NCI-H526 treated with DMSO at 0.1 percent for 48 hours (cell line): ENCODE results near the gene TGFBR1.

Experiments
- DNase-seq: peaks from one replicate; lab custom pipeline; 2025; lab: John Stamatoyannopoulos, UW

TGFBR1 gene

DNA sequence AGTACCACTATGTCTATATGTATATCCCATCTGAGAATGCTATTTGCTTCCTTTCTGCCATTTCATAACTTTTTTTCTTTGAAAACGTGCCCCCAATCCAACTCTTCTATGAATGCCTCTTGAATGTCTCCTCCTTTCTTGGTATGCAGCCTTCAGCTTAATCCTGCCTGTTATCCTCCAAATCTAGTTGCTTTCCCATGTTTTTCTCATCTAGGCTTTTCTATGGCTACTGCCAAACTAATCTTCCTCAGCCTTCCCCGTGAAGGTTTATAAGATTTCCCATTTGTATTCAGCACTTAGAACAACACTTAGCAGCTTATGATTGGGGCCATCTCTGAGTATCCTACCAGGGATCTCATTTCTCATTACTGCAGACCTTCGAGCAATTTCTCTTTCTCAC lies 2.5 kb downstream of the TGFBR1 start:
- DNase-seq: no peak

DNA sequence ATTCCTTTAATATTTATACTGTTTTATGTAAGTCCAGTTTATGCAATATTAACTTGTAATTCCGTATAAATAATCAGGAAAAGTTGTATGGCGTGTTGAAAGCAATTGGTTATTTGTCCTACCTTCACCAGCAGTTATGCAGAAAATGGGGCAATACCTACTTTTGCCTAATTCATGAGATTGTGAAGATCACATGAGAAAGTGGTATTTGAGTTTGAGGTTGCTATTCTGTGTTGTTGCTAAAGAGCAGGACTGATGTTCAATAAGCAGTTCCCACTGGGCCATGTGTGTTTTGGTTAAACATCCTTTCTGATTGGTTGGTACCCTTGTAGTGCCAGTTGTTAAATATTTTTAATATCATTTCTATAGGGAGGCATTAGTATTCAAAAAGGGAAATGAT lies 3.2 kb downstream of the TGFBR1 start:
- no peak for DNase-seq

DNA sequence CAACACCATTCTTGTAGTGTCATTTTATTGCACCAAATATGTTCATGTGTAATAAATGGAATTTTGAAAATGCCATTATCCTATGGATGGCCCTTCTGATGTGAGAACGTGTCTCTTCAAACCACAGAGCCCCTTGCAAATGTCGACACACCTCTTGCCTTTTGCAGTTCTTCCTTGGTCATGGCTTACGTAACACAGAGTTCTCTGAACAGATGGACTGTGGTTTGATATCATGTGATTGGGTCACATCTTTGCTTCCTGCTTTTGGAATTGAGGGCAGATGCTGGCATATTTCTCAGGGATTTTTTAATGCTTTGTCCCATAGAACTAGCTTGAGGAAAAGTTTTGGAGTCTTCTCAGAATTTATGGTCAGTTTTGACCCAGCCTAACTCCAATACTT lies 4.6 kb downstream of the TGFBR1 start:
- DNase-seq: no peak

DNA sequence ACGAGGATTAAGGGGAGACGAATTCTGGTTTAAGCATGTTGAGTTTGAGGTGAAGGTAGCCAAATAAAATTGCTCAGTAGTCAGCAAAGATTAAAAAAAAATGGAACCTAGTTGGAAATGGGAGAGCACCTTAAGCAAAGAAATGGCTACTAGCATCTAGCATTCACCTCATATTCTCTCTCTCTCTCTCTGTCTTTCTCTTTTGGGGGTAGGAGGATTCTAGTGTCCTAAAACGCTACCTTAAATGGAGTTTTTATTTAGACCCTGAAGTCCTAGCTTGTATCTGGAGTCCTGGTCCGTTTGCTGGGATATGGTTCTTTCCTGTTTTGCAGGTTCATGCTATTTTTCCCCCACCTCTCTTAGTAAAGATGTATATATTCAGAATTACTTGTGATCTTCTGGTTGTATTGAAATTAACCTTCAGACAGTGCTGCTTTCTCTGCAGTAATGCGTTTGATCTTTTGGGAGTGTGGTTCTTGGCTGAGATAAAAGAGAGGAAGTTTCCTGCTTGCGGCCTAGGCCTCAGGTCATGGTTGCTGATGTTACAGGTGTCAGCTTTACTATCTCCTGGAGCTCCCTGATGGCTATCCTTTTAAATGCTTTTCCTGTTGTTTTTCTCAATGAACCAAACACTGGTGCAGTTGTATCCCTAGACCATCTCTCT lies 8.0 kb downstream of the TGFBR1 start:
- DNase-seq: no peak

DNA sequence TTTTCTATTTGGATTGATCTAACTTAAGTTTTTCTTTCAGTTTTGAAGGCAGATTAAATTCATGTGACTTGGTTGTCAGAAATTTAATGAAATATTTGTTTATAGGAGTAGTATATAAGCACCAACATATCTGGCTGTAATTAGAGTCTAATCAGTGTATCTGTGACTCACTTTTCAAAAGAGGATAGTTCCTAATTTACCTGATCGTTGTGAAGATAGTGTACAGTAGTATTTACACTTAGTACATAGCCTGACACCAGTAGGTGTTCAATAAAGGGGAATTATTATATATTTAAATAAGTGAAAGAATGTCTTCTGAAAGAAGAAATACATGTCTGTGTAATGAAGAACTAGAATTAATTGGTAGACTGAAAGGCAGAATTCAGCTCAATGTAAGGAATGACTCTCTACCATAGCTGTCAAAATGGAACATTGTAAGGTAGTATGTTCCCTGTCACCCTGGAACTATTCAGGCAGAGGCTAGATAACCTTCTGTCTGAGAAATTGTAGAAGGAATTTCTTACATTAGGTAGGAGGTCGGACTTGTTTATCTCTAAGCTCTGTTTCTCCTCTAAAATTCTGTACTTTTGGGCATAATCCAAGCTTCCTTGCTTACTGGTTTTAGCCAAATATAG lies 8.6 kb downstream of the TGFBR1 start:
- no peak for DNase-seq

DNA sequence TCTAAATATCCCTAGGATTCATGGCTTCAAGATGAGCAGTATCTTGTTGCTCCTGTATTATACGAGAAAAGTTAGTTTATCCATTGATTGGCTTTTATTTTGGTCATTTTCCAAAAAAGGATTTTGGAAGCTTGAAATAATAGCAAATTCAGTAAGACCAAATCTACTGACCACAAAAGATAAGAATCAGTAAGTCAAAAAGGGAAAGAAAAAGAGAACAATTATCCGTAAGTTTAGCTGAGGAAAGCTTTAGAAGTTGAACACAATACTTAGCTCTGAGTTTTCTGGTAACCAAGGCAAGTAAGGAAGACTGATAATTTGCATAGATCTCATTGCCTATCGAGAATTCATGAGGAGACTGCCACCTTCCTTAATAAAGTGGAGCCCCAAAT lies 9.1 kb downstream of the TGFBR1 start:
- no peak for DNase-seq

DNA sequence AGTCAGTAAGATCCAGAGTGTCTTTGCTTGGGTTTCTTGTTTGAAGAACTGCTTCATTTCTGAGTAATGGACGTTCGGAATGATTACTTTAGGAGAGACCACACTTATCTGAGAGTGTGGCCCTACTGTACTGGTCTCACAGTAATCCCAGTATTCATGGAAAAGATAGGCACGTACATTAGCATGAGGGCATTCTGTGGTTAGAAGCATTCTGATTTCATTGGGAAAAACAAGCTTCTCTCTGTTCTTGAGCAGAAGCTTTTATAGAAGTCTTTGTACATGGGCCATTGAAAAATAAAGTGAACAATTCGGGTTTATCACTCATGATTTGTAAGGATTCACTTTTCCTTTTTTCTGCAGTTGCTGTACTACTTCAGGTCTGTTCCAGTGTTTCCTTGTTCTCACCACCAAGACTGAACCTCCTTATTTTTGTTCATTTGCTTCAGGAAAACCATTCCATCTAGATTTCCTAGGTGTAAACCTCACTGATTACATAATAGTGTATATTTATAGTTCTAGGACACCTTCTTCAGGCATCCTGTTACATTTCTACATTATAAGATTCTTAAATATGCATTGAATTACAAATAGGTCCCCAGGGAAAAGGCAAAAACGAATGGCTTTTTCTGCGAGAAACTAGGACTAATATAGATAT lies 10.1 kb downstream of the TGFBR1 start:
- DNase-seq: no peak

DNA sequence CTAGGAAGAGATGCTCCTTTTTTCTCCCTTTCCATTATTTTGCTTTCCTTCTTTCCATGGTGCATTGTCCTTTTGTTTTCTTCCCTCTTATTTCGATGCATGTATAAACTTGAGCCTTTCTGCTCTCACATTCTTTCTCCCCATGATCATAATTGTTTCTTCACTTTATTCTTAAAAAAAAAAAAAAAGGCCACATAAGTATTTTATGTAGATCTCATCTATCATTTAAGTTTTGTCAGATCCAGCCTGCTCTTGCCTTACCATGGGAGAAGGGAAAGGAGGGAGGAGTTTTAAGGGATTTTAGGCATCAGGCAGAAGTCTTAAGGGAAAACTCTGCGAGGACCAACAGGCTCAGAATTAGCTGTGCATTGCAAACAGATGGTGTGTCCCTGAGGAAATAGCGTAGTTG lies 11.1 kb downstream of the TGFBR1 start:
- DNase-seq: no peak

DNA sequence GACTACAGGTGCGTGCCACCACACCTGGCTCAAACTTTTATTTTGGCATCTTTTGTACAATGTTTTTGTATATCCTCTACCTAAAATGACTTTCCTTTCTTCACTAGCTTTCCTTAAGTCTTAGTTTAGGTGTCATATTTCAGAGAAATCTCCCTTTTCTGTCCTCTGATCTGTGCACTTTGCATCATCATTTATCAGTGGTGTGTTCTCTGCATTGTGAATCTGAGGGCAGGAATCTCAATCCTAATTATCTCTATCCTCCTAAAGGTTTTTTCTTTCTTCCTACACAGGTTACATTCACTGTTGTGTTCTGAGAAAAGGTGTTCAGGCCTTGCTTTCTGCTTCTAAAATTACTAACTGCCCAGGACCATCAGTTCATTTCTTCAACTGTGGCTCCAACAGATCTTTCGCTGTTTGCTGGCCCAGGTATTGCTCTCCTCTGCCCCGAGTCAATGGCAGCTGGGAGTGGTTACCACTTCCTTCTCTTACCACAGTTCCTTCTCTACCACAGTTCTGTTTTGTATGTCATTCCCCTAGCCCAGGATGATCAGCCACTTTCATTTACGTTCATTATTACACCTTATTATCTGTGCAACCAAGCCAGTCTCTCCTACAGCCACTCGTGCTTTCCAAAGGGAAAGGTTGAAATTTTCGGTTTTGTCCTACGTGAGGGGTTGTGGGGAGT lies 14.0 kb downstream of the TGFBR1 start:
- DNase-seq: no peak

DNA sequence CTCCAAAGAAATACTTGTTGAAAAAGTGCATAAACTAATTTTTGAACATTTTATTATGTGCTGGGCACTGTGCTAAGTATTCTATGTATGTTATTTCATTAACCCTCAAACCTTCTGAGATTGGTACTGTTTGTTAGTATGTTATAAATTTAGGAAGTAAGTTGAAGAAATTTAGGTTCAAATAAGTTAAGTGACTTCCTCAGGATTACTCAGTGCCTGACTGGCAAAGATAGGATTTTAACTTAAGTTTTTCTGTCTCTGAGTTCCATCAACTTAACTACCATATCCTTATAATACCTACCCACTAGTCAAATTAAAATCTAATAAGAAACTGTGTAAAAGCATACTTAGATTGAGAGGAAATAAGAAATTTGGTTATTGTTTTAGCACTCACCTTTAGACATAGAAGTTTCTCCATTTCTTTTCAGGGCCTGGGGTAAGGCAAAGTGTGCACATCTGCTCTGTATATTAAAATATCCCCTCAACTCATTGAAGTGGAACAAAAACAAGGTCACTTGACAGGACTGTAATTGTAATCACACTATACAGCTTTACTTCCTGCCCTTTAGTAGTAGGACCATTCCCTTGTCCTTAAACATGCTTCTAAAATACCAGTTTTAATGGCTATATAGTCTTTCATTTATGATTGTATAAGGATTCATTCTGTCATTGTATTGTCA lies 15.2 kb downstream of the TGFBR1 start:
- DNase-seq: no peak

DNA sequence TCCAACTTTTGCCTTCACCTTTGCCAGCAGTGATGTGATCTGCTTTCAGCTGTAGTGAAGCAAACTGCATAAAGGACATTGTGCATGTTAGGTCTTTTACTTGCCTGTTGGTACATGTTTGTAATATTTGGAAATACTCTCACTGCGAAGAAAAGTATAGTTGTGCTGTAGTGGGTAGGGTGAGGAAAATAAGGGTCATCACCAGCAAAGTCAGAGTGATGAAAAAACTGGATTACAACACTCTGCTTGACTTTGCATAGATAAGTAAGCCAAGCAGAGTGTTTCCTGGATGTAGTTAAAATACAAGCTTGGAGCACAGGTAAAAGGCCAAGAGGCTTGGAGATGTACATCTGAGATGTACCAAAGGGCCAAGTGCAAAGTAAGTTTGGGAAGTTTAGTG lies 16.7 kb downstream of the TGFBR1 start:
- DNase-seq: no peak

DNA sequence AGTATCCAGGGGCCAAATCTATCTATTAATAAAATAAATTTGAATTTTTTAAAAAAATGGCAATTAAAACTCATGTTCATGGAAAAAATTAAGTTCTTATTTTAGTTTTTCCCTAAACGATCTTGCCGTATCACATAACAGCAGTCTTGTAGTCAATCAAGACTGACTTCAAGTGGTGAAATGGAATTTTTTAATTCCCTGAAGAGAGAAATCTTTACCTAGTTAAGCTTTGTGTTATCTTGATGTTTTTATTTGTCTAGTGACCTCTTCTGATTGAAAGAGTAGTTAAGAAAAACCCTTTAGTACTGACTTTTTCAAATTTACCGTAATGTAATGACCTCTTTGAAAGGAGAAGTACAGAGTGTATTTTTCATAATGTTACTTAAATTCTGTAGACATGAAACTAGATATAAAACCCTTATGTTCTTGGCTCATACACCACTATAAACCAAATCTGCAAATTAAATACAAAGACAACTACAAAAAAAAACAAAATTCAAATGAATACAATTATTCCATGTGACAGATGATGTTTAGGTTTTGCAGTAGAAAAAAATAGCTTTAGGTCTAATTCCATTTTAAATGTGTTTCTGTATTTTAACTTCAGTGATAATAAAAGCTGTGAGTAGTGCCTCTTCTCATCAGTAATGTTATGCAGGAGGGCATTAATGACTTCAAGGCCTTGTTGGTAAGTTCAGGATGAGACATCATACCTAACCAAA lies 19.8 kb downstream of the TGFBR1 start:
- DNase-seq: no peak

DNA sequence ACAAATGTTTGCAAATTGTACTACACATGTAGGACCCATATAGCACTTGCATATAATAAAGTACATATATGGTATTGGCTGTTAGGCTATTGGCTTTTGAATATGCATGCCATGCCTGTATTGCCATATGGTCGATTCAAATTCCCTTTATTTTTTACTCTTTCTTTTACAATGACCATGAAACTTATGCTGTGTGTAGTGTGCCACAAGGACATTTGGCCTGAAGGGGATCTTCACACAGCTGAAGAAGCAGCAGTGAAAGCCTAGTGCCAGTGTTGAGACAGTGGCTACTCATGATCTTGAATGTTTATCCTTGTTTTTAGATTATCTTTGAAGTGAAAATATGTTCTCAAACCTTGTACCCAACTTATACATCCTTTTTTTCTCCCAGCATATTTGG lies 20.5 kb downstream of the TGFBR1 start:
- no peak for DNase-seq

DNA sequence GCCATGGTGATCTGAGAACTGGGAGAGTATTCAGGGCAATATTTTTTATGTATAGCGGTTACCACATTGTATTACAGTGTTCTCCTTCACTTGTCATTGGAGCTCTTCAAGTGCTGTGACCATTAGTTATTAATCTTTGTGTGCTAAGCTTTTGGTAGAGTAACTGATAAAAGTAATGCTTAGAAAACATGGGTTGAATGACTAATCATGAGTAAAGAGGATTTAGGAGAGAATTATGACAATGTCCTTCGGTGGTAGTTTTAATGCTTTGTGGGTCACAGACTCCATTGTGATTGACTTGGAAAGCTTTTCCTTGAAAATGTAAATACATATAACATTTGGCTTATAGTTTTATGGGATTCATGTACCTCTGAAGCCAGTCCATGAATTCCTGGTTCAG lies 21.4 kb downstream of the TGFBR1 start:
- no peak for DNase-seq

DNA sequence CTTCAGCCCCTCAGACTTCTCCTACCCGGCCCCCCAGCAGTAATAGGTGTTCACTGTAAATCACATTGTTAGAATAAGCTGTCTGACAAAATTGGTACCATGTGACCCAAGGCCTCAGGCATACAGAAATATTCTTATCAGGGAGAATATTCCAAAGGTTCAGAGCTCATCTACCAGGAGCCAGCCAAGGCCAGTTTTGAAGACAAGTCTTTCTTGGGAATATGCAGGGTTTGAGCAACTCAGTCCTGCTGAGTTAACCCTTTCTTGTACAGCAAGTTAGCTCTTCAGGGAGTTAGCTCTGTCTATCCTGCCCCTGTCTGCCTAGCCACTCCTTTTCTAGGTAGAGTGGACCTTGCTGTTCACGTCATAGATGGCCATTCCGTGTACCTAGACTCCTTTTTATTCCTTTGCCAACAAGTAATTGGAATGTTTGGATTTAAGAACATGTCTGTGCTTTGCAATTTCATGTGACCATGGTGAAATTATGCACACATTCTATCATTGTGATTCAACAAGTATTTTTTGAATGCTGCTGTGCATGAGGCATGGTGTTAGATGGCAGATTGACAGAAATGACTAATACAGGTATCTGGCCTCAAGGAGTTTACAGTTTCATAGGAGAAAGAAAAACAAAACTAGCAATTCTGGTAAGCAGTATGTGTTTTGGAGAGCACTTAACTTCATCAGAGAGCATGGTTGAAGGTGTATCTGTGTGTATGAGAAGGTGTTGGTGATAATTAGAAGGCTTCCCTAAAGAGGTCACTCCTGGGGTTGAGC lies 22.6 kb downstream of the TGFBR1 start:
- DNase-seq: no peak

DNA sequence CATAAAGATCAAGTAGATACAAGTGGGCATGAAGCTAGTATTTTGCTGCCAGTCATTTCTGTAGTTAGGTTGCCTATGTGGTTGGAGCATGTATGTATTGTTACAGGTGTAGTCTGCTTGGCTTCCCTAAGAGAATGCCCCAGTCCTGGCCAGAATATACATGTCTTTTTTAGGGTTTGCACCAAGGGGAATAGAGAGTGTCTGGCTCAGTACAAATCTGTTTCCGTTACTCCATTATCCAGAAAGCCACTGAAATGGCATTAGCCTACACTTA lies 23.2 kb downstream of the TGFBR1 start:
- no peak for DNase-seq

DNA sequence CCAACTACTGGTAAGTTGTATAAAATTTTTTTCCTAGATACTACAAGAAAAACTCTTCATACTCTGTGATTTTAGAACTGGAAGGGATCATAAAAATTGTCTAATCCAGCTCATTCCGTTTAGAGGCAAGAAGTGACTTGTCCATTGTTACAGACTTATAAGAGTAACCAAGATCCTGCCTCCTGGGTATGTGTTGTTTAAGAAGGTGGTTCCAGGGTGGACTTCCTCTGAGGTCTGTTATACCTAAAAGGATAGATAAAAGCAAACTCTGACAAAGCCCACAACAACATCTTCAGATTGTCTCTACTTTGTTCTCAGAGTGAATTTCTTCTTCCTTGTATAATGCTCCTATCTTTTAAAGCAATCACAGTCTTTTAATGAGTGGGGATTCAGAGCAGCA lies 24.2 kb downstream of the TGFBR1 start:
- DNase-seq: no peak

DNA sequence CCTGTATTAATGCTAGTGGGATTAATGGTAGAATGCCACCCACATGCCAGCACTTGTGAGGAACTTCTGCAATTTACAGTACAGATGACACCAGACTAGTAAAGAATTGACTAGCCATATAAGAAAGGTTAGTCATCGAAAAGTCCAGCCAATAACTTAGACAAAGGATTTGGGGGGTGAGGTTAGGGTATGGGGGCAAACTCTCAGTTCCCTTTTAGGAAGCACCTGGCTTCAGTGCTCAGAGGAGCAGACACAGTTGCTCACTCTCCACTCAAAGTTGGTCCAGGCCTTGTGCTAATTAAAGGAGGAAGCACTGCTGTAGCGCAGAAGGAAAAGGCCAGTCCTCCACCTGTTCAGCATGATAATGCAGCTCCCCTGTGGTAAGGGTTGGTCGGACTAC lies 25.2 kb downstream of the TGFBR1 start:
- no peak for DNase-seq

DNA sequence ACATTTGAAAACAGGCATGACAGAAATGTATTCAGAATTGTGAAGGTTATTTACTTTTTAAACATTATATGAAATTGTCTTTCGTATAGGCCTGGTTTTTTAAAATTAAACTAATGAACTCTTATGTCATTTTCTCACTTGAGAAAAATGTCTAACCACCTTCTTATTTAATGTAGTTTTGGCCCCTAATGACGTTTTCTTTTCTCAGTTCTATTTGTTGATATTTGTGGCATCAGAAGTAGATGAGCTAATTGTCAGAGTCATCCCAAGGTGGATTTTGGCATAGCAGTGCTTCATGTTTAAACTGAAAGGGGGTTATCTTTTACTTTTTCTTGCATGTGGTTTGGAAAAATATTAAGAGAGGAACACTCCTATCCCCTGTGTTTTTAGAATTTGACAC lies 28.2 kb downstream of the TGFBR1 start:
- DNase-seq: no peak

DNA sequence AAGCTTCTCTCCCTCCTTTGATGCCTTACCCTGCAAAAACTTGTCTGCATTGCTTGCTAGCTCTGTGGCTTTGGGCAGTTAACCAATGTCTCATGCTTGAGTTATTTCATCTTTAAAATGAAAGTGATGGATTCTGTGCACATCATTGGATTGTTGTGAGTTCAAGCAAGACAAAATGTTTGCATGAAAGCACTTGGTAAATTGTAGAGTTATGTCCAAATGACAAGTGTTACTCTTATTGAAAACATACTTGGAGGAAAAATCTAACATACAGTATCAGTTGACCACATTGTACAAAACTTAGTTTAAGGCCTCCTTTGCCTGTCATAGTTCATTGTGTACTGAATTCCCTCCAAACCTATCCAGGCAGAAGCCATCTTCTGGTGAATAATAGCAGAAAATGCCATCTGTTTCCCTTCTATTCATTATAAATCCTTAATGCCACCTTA lies 30.0 kb downstream of the TGFBR1 start:
- no peak for DNase-seq

DNA sequence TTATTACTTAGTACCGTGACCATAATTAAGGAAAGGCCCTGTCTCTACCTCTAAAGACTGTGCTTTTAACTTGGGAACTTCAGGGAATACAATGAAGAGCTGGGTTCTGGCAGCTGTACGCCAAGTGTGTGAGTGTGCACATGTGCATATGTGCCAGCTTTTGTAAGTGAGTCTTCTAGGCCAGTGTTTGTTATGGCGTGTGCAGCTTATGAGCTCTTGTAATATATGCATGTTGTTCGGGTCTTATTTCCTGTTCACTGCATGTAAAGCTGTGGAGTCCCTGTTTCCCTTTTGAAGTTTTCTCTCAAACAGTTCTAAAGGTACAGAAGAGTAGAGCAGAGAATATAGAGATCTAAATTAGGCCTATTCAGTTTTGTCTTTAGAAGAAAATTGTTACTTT lies 30.5 kb downstream of the TGFBR1 start:
- DNase-seq: no peak
